GM21786 (cell line): Measurements from ENCODE around the gene GGN.
"Not testable (repeated sequence)": the region's sequence is repeated elsewhere in the genome, so short reads cannot be mapped to it uniquely, and the experiment has no call there.

Source experiments
- ATAC-seq: cut with Tn5 transposase; IDR thresholded peaks from one replicate; pipeline ENCODE4 v1.9.1; 2021; ENCODE audit not compliant: unreplicated experiment

GGN gene

DNA sequence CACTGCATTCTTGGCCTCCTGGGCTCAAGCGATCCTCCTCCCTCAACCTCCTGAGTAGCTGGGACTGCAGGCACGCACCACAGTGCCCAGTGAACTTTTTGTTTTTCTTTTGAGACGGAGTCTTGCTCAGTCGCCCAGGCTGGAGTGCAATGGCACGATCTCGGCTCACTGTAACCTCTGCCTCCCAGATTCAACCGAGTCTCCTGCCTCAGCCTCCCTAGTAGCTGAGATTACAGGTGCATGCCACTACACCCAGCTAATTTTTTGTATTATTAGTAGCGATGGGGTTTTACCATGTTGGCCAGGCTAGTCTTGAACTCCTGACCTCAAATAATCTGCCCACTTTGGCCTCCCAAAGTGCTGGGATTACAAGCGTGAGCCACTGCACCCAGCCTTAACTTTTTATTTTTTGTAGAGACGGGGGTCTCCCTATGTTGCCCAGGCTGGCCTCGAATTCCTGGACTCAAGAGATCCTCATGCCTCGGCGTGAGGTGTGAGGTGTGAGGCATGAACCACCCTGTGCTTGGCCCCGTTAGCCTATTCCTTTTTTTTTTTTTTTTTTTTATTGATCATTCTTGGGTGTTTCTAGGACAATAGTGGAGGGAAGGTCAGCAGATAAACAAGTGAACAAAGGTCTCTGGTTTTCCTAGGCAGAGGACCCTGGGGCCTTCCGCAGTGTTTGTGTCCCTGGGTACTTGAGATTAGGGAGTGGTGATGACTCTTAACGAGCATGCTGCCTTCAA, 24.7 kb downstream of the GGN start:
- not testable (repeated sequence) for ATAC-seq

DNA sequence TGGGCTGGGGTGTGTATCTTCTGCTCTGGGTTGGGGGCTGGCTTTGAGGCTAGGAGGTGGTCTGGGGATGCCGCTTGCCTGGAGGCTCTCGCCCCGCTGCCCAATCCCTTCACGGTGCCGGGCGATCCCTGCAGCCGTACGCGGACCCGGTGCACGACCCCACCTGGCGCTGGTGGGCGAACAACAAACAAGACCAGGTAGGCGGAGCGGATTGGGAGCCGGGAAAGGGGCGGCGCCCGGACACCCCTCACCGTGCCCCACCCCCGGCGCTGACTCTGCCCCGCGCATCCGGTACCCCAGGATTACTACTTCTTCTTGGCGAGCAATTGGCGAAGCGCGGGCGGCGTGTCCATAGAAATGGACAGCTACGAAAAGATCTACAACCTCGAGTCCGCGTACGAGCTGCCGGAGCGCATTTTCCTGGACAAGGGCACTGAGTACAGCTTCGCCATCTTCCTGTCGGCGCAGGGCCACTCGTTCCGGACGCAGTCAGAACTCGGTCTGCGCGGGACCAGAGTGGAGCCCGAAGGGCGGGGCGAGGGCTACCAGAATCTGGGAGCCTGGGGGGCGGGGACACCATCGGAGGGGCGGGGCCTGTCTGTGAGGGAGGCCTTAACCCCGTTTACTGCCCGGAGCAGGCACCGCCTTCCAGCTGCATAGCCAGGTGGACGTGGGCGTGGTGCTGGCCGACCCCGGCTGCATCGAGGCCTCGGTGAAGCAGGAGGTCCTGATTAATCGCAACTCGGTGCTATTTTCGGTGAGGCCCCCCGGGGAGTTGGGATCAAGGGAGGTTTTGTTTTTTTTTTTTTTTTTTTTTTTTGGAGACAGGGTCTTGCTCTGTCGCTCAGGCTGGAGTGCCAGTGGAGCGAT, 25.5 kb downstream of the GGN start:
- no peak for ATAC-seq

DNA sequence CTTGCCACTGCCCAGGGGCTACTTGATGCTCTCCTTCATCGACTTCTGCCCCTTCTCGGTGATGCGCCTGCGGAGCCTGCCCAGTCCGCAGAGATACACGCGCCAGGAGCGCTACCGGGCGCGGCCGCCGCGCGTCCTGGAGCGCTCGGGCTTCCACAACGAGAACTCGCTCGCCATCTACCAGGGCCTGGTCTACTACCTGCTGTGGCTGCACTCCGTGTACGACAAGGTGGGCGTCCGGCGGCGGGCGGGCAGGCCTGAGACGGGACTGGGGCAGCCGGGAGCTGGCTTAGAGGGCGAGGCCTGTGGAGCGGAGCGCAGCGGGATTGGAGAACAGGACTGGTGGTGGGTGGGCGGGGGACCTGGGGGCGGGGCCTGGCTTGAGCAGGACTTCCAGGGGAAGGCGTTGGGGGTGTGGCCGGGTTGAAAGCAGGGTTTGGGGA, 26.2 kb downstream of the GGN start:
- no peak for ATAC-seq

DNA sequence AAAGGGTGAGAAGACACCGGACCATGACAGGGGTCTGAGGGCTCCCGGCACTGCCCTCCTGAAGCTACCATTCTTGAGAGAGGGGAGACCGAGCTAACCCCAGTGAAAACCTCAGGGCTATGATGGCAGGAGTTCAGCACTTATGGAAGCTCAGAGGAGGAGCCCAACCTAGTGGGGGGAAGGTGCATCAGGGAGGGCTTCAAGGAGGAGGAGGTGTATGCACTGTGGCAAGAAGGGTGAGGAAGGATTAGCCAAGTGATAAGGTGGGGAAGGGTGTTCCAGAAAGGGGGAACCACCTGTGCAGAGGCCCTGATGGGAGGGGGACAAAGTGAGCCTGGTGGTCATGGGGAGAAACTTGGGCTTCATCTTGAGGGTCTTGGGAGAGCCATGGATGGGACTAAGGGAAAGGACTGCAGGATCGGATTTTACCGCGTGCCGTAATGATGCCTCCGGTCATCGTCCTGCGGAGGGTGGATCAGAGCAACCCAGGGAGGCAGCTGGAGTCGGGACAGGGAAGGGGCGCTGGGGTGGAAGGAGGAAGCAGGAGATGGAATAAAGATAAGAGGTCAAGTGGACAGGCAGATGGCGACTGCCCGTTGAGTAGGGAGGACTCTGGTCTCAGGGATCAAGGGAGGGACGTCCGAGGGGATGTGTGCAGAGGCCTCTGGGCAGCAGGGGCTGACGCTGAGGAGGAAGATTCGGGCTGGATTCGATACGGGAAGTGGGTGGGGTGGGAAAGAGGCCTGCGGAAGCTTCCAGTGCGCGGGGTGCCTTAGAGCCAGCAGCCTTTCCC, 26.8 kb downstream of the GGN start:
- no peak for ATAC-seq

- no peak for ATAC-seq
These were observed 27.5 kb downstream of the GGN start for GRCh38 chr19:38360351-38360750.

DNA sequence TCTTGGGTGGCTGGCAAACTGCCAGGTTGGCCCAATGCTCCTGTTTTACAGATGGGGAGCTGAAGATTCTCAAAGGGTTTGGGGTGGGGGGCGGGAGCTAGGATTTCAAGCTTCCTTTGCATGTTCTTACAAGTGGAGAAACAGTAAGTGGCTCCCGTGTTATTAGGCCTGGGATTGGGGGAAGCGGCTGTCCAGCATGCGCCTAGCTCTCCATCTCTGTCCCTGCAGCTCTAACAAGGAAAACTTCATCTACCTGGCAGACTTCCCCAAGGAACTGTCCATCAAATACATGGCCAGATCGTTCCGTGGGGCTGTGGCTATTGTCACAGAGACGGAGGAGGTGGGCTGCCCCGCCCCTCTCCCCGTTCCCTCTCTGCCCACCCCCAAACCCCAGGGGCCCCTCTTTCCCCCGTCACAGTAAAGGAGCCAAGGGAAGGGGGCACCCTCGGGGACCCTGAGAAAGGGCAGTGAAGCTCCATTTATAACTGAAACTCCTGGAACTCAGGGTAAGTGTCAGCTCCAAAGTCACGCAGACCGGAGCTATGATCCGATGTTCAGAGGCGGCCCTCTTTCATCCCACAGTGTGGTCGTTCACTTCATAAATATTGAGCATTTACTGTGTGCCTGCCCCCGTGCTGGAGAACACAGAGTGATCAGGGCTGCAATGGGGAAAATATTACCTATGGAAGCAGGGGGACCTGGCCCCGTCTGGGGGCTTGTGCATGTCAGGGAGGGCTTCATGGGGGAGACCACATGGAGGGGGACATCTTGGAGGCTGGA, 28.4 kb downstream of the GGN start:
- no peak for ATAC-seq

DNA sequence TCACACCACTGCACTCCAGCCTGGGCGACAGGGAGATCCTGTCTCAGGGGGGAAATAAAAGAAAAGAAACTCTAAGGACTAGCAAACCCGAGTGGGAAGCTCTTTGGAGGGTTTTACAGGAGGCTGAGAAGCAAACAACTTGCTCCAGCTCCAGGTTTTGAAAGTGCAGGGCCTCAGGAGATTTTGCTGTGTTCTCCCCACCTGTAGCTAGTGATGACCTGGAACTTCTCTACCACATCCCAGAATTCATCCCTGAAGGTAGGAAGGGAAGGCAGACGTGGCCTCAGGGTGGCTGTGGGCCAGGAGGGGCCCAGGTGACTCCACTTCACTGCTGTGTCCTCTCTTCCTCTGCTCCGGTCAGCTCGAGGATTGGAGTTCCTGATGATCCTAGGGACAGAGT, 29.8 kb downstream of the GGN start:
- ATAC-seq: no peak

DNA sequence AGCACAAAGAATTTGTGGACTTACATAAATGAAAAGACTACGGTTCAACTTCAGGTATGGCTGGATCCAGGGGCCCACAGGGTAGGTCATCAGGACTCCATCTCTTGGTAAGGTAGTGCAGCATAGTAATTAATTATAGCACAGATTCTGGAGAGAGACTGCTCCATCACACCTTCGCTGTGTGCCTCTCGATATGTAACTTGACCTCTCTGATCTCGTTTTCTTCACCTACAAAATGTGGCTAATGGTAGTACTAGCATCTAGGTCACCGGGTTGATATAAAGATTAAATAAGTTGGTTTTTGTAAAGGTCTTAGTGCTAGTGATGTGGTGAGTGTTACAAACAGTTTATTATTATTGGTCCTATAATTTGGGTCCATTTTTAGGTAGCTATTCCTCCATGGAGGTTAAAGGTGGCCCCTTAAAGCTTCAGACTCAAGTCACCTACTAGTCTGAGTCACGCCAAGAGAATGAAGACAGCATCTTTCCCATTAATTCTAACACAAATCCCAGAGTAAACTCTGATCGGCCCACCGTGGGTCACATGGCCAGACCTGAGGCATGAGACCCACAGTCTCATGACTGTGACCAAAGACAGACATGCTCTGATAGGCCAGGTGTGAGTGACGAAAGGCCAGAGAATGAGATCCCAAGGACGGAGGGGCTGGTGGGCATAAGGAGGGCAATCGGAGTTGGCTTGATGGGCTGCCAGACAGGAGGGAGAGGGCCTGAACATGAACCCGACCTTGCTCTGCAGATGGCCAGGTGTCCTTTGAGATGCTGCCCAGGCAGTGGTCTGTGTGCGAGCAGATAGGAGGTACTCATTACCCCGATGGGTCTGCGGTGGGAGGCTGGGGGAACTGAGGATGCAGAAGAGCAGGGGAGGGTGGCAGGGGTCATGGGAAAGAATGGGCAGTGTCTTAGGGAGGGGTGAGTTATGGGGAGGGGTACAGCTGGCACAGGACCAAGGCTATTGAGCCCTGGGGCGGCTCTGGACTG, 31.8 kb downstream of the GGN start:
- no peak for ATAC-seq

GRCh38 chr19:38352611-38353010, 35.2 kb downstream of the GGN start:
- ATAC-seq: no peak

GRCh38 chr19:38351865-38352395, 35.9 kb downstream of the GGN start:
- no peak for ATAC-seq

GRCh38 chr19:38350883-38351282, 37.0 kb downstream of the GGN start:
- no peak for ATAC-seq

DNA sequence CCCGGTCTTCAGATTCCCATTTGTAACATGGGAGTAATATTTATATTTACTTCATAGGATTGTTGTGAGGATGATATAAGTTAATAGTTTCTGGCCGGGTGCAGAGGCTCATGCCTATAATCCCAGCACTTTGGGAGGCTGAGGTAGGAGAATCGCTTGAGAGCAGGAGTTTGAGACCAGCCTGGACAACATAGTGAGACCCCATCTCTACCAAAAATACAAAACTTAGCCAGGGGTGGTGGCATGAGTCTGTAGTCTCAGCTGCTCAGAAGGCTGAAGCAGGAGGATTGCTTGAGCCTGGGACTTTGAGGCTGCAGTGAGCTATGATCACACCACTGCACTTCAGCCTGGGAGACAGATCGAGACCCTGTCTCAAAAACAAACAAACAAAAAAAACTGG, 41.0 kb downstream of the GGN start:
- ATAC-seq: no peak

DNA sequence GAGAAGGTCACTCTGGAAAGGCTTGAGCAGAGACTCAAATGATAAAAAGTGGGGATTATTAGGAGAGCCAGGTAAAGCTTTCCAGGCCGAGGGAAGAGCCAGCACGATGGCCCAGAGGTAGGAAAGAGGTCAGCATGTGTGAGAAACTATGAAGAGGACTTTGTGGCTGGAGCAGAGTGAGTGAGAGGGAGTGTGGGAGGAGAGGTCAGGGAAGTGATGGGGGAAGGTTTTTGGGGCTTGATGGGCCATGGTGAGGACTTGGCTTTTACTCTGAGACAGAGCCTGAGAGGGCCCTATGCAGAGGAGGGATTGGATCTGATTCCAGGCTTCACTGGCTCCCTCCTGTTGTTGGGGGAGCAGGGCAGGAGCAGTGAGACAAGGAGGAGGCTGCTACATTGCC, 46.9 kb downstream of the GGN start:
- no peak for ATAC-seq

DNA sequence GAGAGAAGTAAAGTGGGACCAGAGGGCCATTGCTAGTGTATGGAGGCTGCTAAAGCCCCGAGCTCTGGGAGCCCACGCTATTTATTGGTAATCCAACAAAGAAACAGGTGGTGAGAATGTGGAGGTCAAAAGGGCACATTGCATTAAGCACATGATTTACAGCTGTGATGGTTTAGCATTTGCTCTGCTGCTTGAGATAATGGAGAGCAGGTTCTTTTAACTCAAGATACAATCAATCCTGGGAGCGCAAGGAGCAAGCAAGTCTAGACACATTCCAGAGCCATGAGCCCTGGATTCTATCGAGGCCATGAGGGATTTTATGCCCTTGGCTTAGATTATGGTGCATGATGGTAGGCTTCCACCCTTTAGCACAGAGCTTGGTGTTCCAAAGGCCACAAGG, 48.8 kb downstream of the GGN start:
- not testable (repeated sequence) for ATAC-seq

- ATAC-seq: no peak
These were observed 50.5 kb downstream of the GGN start for GRCh38 chr19:38337360-38337653.

GRCh38 chr19:38336638-38337359, 51.0 kb downstream of the GGN start:
- peak; percentile 44 for ATAC-seq

- peak; percentile 59 for ATAC-seq
These were observed 51.7 kb downstream of the GGN start for GRCh38 chr19:38335949-38336637.
